NCI-H345 treated with DMSO at 0.1 percent for 48 hours (cell line): ENCODE measurements around the gene ABCB11.
A peak's percentile ranks its signal among the peaks of the same experiment; 100 is the strongest.
"Not testable (repeated sequence)": the region's sequence is repeated elsewhere in the genome, so short reads cannot be mapped to it uniquely, and the experiment has no call there.

ENCODE experiments used
- DNase-seq: peaks from one replicate; lab custom pipeline; 2025; ENCODE audit not compliant: unreplicated experiment; lab: John Stamatoyannopoulos, UW

The ABCB11 gene

GRCh38 chr2:168896783-168897182 is 134.3 kb downstream of the ABCB11 start:
- DNase-seq, result no peak

GRCh38 chr2:168895771-168896170 is 135.4 kb downstream of the ABCB11 start:
- DNase-seq, result no peak

GRCh38 chr2:168894720-168895119 is 136.4 kb downstream of the ABCB11 start:
- no peak for DNase-seq

- DNase-seq, result no peak
Measured at GRCh38 chr2:168894101-168894500, 137.0 kb downstream of the ABCB11 start.

GRCh38 chr2:168892327-168892726 is 138.8 kb downstream of the ABCB11 start:
- no peak for DNase-seq

GRCh38 chr2:168890006-168890782 is 140.9 kb downstream of the ABCB11 start, which contains the start of gene SPC25:
SPC25 (minus strand) TSS chr2:168890430; CDS start chr2:168889519, 911 bp downstream.
- DNase-seq, result peak; percentile 95

GRCh38 chr2:168889635-168890005 is 141.5 kb downstream of the ABCB11 start:
- no peak for DNase-seq

GRCh38 chr2:168884975-168885374 is 146.1 kb downstream of the ABCB11 start:
- DNase-seq, result no peak

GRCh38 chr2:168882163-168882562 is 149.0 kb downstream of the ABCB11 start:
- not testable (repeated sequence) for DNase-seq

- DNase-seq, result no peak
Measured at GRCh38 chr2:168874368-168875054, 156.6 kb downstream of the ABCB11 start.

GRCh38 chr2:168870824-168871223 is 160.3 kb downstream of the ABCB11 start:
- not testable (repeated sequence) for DNase-seq
